GM18519 (cell line): ENCODE results near the gene PPP1R12C.

Source experiments
- ATAC-seq: cut with Tn5 transposase; IDR thresholded peaks from one replicate; pipeline ENCODE4 v1.9.1; 2021; ENCODE audit warnings: mild to moderate bottlenecking, moderate library complexity; ENCODE audit not compliant: unreplicated experiment, low FRiP score

PPP1R12C gene

GRCh38 chr19:55050749-55051532 is 66.5 kb downstream of the PPP1R12C start:
- ATAC-seq = no peak

GRCh38 chr19:55048446-55048845 is 69.0 kb downstream of the PPP1R12C start:
- ATAC-seq = no peak

- no peak for ATAC-seq
Observed at GRCh38 chr19:55047951-55048350, 69.5 kb downstream of the PPP1R12C start.

- no peak for ATAC-seq
Observed at GRCh38 chr19:55046975-55047622, 70.3 kb downstream of the PPP1R12C start.

GRCh38 chr19:55044771-55045716 is 72.4 kb downstream of the PPP1R12C start:
- ATAC-seq = no peak

GRCh38 chr19:55044286-55044685 is 73.2 kb downstream of the PPP1R12C start:
- ATAC-seq = no peak

GRCh38 chr19:55042688-55043087 is 74.7 kb downstream of the PPP1R12C start:
- no peak for ATAC-seq

- no peak for ATAC-seq
Observed at GRCh38 chr19:55042344-55042678, 75.1 kb downstream of the PPP1R12C start.

- ATAC-seq = no peak
Observed at GRCh38 chr19:55041627-55042343, 75.7 kb downstream of the PPP1R12C start.

GRCh38 chr19:55041244-55041626 is 76.2 kb downstream of the PPP1R12C start:
- no peak for ATAC-seq
